HFF-Myc (cell line): ENCODE measurements around the gene KCNMB3.

ENCODE experiments used
- DNase-seq: peaks from one replicate; pipeline ENCODE4 v3.0.0-alpha.2; 2011; ENCODE audit warnings: low read depth; ENCODE audit errors: extremely low read depth
- H3K4me3 ChIP-seq: replicated peaks from 2 replicates; pipeline ENCODE4 v1.5.1; 2011; ENCODE audit warnings: low read depth, mild to moderate bottlenecking, control low read depth, low read length
- CTCF ChIP-seq: IDR thresholded peaks from 2 replicates; pipeline ENCODE4 v1.5.1; 2012; ENCODE audit warnings: mild to moderate bottlenecking, low read depth, low read length, control low read depth; ENCODE audit errors: missing control alignments

Gene KCNMB3

GRCh38 chr3:179288845-179289244 lies 37.9 kb upstream of the KCNMB3 start:
- H3K4me3 ChIP-seq: no peak overlapping the region
- no peak for TF ChIP-seq CTCF
- no peak for DNase-seq

- no peak overlapping the region for H3K4me3 ChIP-seq
- no peak for TF ChIP-seq CTCF
- DNase-seq: no peak
Measured at GRCh38 chr3:179286331-179286730, 35.4 kb upstream of the KCNMB3 start.

- DNase-seq: no peak
- TF ChIP-seq CTCF: no peak
- H3K4me3 ChIP-seq: no peak overlapping the region
Measured at GRCh38 chr3:179281825-179282224, 30.9 kb upstream of the KCNMB3 start.

GRCh38 chr3:179279837-179280236 lies 28.9 kb upstream of the KCNMB3 start:
- no peak for TF ChIP-seq CTCF
- DNase-seq: no peak
- no peak overlapping the region for H3K4me3 ChIP-seq

- no peak for DNase-seq
- no peak for TF ChIP-seq CTCF
- H3K4me3 ChIP-seq: no peak overlapping the region
Measured at GRCh38 chr3:179278932-179279693, 28.2 kb upstream of the KCNMB3 start.

GRCh38 chr3:179278151-179278550 lies 27.2 kb upstream of the KCNMB3 start:
- no peak for DNase-seq
- TF ChIP-seq CTCF: no peak
- no peak overlapping the region for H3K4me3 ChIP-seq

- TF ChIP-seq CTCF: no peak
- H3K4me3 ChIP-seq: no peak overlapping the region
- no peak for DNase-seq
Measured at GRCh38 chr3:179276743-179277142, 25.8 kb upstream of the KCNMB3 start.
